Trophoblast cell (in vitro differentiated cells and primary cell): ENCODE data around the gene KCNE1.

Experiments used
- DNase-seq, 2 donors: peaks; one replicate each; pipeline ENCODE4 v3.0.0-alpha.2; 2016
- H2AFZ ChIP-seq: 2 replicates; pipeline ENCODE4 v1.6.1; 2013; ENCODE audit warnings: low read length, moderate library complexity, mild to moderate bottlenecking; ENCODE audit not compliant: insufficient read depth, poor library complexity
- H2AK5ac ChIP-seq: 2 replicates; pipeline ENCODE4 v1.6.1; 2013; ENCODE audit warnings: mild to moderate bottlenecking, low read length
- H2BK120ac ChIP-seq: 2 replicates; pipeline ENCODE4 v1.6.1; 2013; ENCODE audit warnings: low read length, mild to moderate bottlenecking, moderate library complexity; ENCODE audit not compliant: insufficient read depth, poor library complexity
- H2BK12ac ChIP-seq: 2 replicates; pipeline ENCODE4 v1.6.1; 2013; ENCODE audit warnings: mild to moderate bottlenecking, low read length, moderate library complexity
- H2BK5ac ChIP-seq: 2 replicates; pipeline ENCODE4 v1.6.1; 2013; ENCODE audit warnings: low read length, low read depth, moderate library complexity, mild to moderate bottlenecking; ENCODE audit not compliant: poor library complexity
- H3K14ac ChIP-seq: 2 replicates; pipeline ENCODE4 v1.6.1; 2013; ENCODE audit warnings: mild to moderate bottlenecking, low read length
- H3K18ac ChIP-seq: 2 replicates; pipeline ENCODE4 v1.6.1; 2013; ENCODE audit warnings: mild to moderate bottlenecking, low read length
- H3K23ac ChIP-seq: 2 replicates; pipeline ENCODE4 v1.6.1; 2013; ENCODE audit warnings: low read length
- H3K27ac ChIP-seq: 2 replicates; pipeline ENCODE4 v1.5.1; 2013; ENCODE audit warnings: low read depth, mild to moderate bottlenecking, inconsistent platforms, low read length, moderate library complexity
- H3K27me3 ChIP-seq: 2 replicates; pipeline ENCODE4 v1.6.1; 2013; ENCODE audit warnings: inconsistent platforms, mild to moderate bottlenecking, low read length, moderate library complexity; ENCODE audit not compliant: insufficient read depth
- H3K36me3 ChIP-seq, 2 experiments: 1 replicate in 1 of 2; 2 replicates in 1 of 2; pipeline ENCODE4 v1.6.1; 2013; ENCODE audit warnings: low read length in 2 of 2, mild to moderate bottlenecking in 2 of 2, moderate library complexity in 1 of 2; ENCODE audit not compliant: insufficient read depth in 2 of 2, control insufficient read depth in 1 of 2
- H3K4ac ChIP-seq: 2 replicates; pipeline ENCODE4 v1.6.1; 2013; ENCODE audit warnings: low read depth, mild to moderate bottlenecking, low read length, moderate library complexity
- H3K4me1 ChIP-seq, 2 experiments: 1 replicate in 1 of 2; 2 replicates in 1 of 2; pipeline ENCODE4 v1.6.1; 2013; ENCODE audit warnings: low read length in 2 of 2, mild to moderate bottlenecking in 2 of 2, moderate library complexity in 1 of 2; ENCODE audit not compliant: insufficient read depth in 2 of 2, control insufficient read depth in 1 of 2
- H3K4me2 ChIP-seq: 2 replicates; pipeline ENCODE4 v1.6.1; 2013; ENCODE audit warnings: inconsistent platforms, mild to moderate bottlenecking, low read length, moderate library complexity
- H3K4me3 ChIP-seq: 2 replicates; pipeline ENCODE4 v1.5.1; 2013; ENCODE audit warnings: mild to moderate bottlenecking, low read depth, low read length, inconsistent platforms
- H3K79me1 ChIP-seq: one replicate; pipeline ENCODE4 v1.6.1; 2013; ENCODE audit warnings: low read length
- H3K79me2 ChIP-seq: 2 replicates; pipeline ENCODE4 v1.6.1; 2013; ENCODE audit warnings: low read length, mild to moderate bottlenecking; ENCODE audit not compliant: control insufficient read depth, insufficient read depth, poor library complexity
- H3K9ac ChIP-seq: 2 replicates; pipeline ENCODE4 v1.6.1; 2013; ENCODE audit warnings: mild to moderate bottlenecking, low read length
- H3K9me3 ChIP-seq: 2 replicates; pipeline ENCODE4 v1.6.1; 2013; ENCODE audit warnings: low read depth, mild to moderate bottlenecking, control low read depth, inconsistent platforms, low read length; ENCODE audit not compliant: insufficient read depth
- H4K12ac ChIP-seq: 2 replicates; pipeline ENCODE4 v1.6.1; 2013; ENCODE audit warnings: low read depth, mild to moderate bottlenecking, low read length, moderate library complexity
- H4K8ac ChIP-seq: 2 replicates; pipeline ENCODE4 v1.6.1; 2013; ENCODE audit warnings: low read depth, mild to moderate bottlenecking, low read length, moderate library complexity
- H4K91ac ChIP-seq: one replicate; pipeline ENCODE4 v1.6.1; 2013; ENCODE audit warnings: low read depth, mild to moderate bottlenecking, low read length, moderate library complexity
- WGBS: extraction: QIAGEN DNeasy Blood & Tissue Kit; methylation state at CpG from one replicate; pipeline ENCODE4 v1.1.7; 2013; ENCODE audit warnings: missing lambda C conversion rate; ENCODE audit not compliant: insufficient read length, insufficient coverage; ENCODE audit errors: extremely low coverage; 5-methylcytosine and 5-hydroxymethylcytosine counted together

KCNE1 gene

DNA sequence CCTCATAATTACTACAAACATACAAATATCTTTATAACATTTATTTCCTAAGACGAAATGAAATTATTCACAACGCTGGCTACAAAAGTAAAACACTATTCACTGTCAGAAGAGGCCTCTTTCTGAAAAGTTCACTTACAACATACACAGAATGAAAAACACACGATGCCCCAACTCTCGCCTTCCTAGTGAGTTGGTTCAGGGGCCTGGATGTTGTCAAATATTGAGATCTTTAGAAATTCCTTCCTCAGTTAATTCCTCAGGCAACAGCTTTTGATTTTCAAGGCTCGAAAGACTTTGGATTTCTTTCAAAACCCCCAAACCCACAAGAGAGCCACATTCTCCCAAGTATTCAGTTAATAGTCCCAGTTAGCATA, 14.2 kb upstream of the KCNE1 start:
- H3K9me3 ChIP-seq: no peaks in the 10 kb centered on the region
- H3K18ac ChIP-seq: no peak overlapping the region
- DNase-seq: peak in 1 of 2 donors; percentile 24
- peak overlapping the region; percentile 96 for H3K27ac ChIP-seq
- no peaks in the 10 kb centered on the region for H3K27me3 ChIP-seq
- no peak overlapping the region for H2BK12ac ChIP-seq
- H3K23ac ChIP-seq: no peak overlapping the region
- peaks cover 11% of the 10 kb centered on the region for H3K79me1 ChIP-seq
- peaks cover 13 to 19% of the 10 kb centered on the region in 2 experiments for H3K36me3 ChIP-seq
- no peak overlapping the region for H3K4me3 ChIP-seq
- H3K4me2 ChIP-seq: peak overlapping the region; percentile 70
- WGBS: 100% methylated on average over 2 of the region's 5 CpGs
- H2BK5ac ChIP-seq: no peak overlapping the region
- H3K14ac ChIP-seq: no peak overlapping the region
- H4K91ac ChIP-seq: no peak overlapping the region
- H2BK120ac ChIP-seq: peak overlapping the region; percentile 53
- H4K12ac ChIP-seq: no peak overlapping the region
- H2AK5ac ChIP-seq: no peak overlapping the region
- H3K79me2 ChIP-seq: peaks cover 6% of the 10 kb centered on the region
- no peak overlapping the region for H2AFZ ChIP-seq
- peaks cover 12 to 14% of the 10 kb centered on the region in 2 experiments for H3K4me1 ChIP-seq
- no peak overlapping the region for H3K4ac ChIP-seq
- H3K9ac ChIP-seq: peak overlapping the region; percentile 36
- no peak overlapping the region for H4K8ac ChIP-seq

DNA sequence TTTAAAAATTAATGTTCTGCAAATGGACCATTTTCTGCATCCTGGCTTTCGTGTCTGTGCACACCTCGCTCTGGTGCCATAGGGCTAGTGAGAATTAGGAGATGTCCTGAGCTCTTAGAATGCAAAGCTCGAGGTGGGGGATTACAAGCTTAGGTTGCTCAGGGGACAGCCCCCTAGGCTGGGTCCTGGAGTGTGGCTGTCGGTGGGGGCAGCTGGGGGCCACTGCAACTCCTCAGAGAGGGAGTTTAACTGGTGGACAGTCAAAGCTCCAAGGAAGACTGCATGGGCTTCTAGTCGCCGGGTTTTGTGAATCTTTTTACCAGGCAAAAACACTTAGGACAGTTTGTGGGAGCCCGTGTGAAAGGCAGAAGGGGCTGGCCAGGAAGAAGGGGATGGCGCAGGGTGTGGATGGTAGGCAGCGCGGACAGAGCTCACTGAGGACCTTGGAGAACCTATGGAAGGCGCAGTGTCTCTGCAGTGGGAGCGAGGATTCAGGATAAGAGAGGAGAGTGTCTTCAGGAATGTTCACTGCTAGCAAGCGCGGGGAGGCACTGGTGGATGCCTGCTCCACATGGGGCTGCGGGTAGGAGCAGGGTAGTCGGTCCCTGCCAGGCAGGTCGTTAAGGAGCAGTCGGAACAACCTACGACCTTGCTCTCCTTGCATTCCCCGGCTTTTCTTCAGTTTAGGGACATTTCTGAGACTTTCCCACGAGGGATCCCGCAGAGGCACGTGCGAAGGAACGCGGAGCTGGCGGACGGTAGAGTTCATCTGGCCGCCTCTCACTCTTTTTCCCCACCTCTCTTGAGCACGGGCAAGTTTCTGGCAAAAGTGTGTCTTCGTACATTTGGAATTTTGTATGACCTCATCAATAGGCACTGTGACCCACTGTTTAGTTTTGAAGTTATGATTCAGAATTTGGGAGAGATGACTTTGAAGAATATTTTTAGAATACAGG, 12.9 kb upstream of the KCNE1 start:
- H3K27ac ChIP-seq: peak overlapping the region; percentile 29
- H3K4me2 ChIP-seq: peak overlapping the region; percentile 69
- peak overlapping the region; percentile 66 for H2AK5ac ChIP-seq
- peak overlapping the region; percentile 23 for H2BK12ac ChIP-seq
- H3K79me2 ChIP-seq: peaks cover 6% of the 10 kb centered on the region
- no peak overlapping the region for H4K12ac ChIP-seq
- no peak overlapping the region for H3K4ac ChIP-seq
- WGBS: no CpG with 5 or more reads among the region's 31 CpGs
- peaks cover 12 to 14% of the 10 kb centered on the region in 2 experiments for H3K4me1 ChIP-seq
- H3K18ac ChIP-seq: peak overlapping the region; percentile 51
- peak overlapping the region; percentile 38 for H3K14ac ChIP-seq
- peak overlapping the region; percentile 4 for H3K4me3 ChIP-seq
- H2BK120ac ChIP-seq: peak overlapping the region; percentile 18
- H3K36me3 ChIP-seq: peaks cover 23 to 30% of the 10 kb centered on the region in 2 experiments
- H3K9me3 ChIP-seq: no peaks in the 10 kb centered on the region
- peak overlapping the region; percentile 32 for H2BK5ac ChIP-seq
- H3K79me1 ChIP-seq: peaks cover 11% of the 10 kb centered on the region
- peak overlapping the region; percentile 67 for H3K9ac ChIP-seq
- peak overlapping the region; percentile 11 for H2AFZ ChIP-seq
- no peaks in the 10 kb centered on the region for H3K27me3 ChIP-seq
- H3K23ac ChIP-seq: no peak overlapping the region
- peak overlapping the region; percentile 60 for H4K91ac ChIP-seq
- peak overlapping the region; percentile 59 for H4K8ac ChIP-seq
- DNase-seq: peak; percentile 85 to 88

DNA sequence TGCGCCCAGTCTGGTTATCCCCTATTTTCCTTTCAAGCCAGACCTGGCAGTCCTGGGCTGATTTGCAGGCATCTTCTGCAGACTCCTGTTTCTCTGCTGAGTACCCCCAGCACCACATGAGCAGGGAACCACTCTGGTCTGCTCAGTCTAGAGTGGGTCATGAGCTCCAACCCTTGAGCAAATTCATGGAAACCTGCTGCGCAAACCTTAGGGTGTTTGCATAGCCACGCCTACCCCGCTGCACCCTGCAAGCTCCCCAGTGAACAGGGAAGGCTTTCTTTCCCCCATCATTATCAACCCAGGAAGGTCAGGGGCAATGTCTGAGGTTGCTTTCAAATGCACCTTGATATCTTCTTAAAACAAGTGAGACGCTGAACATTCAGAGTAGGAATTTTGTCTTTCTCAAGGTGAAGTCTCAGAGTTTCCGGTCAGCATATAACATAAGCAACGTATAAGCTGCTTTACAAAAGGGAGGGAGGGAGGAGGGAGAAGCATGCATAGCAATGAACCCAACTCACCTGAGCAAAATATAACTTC, 11.1 kb upstream of the KCNE1 start:
- Histone ChIP-seq H3K79me1 (peaks cover 7% of the 10 kb centered on the region), H3K4me3 (no peak overlapping the region), H3K36me3 (peaks cover 33 to 43% of the 10 kb centered on the region in 2 experiments), H2BK12ac (no peak overlapping the region), H3K9ac (no peak overlapping the region), H4K91ac (no peak overlapping the region), H3K27ac (no peak overlapping the region), H2BK120ac (no peak overlapping the region), H2BK5ac (no peak overlapping the region), H3K4me1 (peaks cover 14 to 16% of the 10 kb centered on the region in 2 experiments), H2AK5ac (no peak overlapping the region), H3K4ac (peak overlapping the region; percentile 21), H3K4me2 (no peak overlapping the region), H4K8ac (no peak overlapping the region), H4K12ac (no peak overlapping the region), H2AFZ (no peak overlapping the region), H3K14ac (no peak overlapping the region), H3K27me3 (no peaks in the 10 kb centered on the region), H3K18ac (peak overlapping the region; percentile 33), H3K23ac (no peak overlapping the region), H3K79me2 (peaks cover 6% of the 10 kb centered on the region), H3K9me3 (no peaks in the 10 kb centered on the region)
- WGBS: no CpG with 5 or more reads among the region's 7 CpGs
- no peak for DNase-seq

DNA sequence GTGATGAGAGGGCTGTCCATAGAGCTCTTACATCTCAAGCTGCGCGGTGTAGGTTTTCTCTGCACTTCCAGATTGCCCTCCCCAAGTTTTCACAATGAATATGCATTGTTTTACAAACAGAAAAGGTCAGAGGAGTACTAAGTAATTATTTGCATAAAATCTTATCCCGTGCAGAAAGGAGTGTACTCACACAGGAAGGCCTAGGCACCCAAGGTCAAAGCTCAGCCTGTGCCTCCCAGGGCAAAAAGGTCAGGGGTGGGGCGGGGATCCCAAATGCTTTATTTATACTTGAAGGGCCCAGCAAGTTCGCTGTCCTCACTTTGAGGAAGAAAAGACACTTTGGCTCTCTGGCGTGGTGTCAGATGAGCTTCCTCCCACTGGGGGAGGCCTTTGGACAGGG, 10.3 kb upstream of the KCNE1 start:
- Histone ChIP-seq H3K79me1 (peaks cover 7% of the 10 kb centered on the region), H3K23ac (no peak overlapping the region), H4K12ac (no peak overlapping the region), H2AFZ (no peak overlapping the region), H3K18ac (no peak overlapping the region), H3K14ac (no peak overlapping the region), H3K4me1 (peaks cover 14 to 16% of the 10 kb centered on the region in 2 experiments), H3K79me2 (peaks cover 6% of the 10 kb centered on the region), H3K4ac (no peak overlapping the region), H3K27ac (no peak overlapping the region), H2AK5ac (no peak overlapping the region), H3K9ac (no peak overlapping the region), H2BK120ac (no peak overlapping the region), H3K4me2 (no peak overlapping the region), H4K8ac (no peak overlapping the region), H3K36me3 (peaks cover 37 to 51% of the 10 kb centered on the region in 2 experiments), H2BK12ac (no peak overlapping the region), H3K9me3 (no peaks in the 10 kb centered on the region), H2BK5ac (no peak overlapping the region), H3K4me3 (no peak overlapping the region), H3K27me3 (no peaks in the 10 kb centered on the region), H4K91ac (no peak overlapping the region)
- no peak for DNase-seq
- no CpG with 5 or more reads among the region's 6 CpGs for WGBS
